Ishikawa (cell line): ENCODE data around the gene NTNG1.

Source experiments
- CEBPB ChIP-seq: IDR thresholded peaks from 2 replicates; pipeline ENCODE4 v1.6.1; 2012
- CREB1 ChIP-seq: IDR thresholded peaks from 2 replicates; pipeline ENCODE4 v1.6.1; 2012; ENCODE audit warnings: low read depth
- EP300 ChIP-seq: IDR thresholded peaks from 2 replicates; pipeline ENCODE4 v1.6.1; 2012; ENCODE audit warnings: borderline replicate concordance
- FOXM1 ChIP-seq: IDR thresholded peaks from 2 replicates; pipeline ENCODE4 v1.6.1; 2012; ENCODE audit warnings: low read depth, borderline replicate concordance
- RAD21 ChIP-seq: IDR thresholded peaks from 2 replicates; pipeline ENCODE4 v1.6.1; 2012; ENCODE audit warnings: low read depth
- TAF1 ChIP-seq: IDR thresholded peaks from 2 replicates; pipeline ENCODE4 v1.6.1; 2012; ENCODE audit warnings: low read depth, mild to moderate bottlenecking
- TCF12 ChIP-seq: IDR thresholded peaks from 2 replicates; pipeline ENCODE4 v1.6.1; 2012; ENCODE audit warnings: low read depth
- TEAD4 ChIP-seq: IDR thresholded peaks from 2 replicates; pipeline ENCODE4 v1.6.1; 2012
- YY1 ChIP-seq: IDR thresholded peaks from 2 replicates; pipeline ENCODE4 v1.6.1; 2012; ENCODE audit warnings: low read depth
- ZBTB7A ChIP-seq: IDR thresholded peaks from 2 replicates; pipeline ENCODE4 v1.6.1; 2012; ENCODE audit warnings: low read depth
- TF ChIP-seq, protein P1 (sequence below): IDR thresholded peaks from 2 replicates; pipeline ENCODE4 v1.6.1; 2012; ENCODE audit warnings: low read depth, mild to moderate bottlenecking
- TF ChIP-seq, protein P2 (sequence below): IDR thresholded peaks from 2 replicates; pipeline ENCODE4 v1.6.1; 2012

DNA sequence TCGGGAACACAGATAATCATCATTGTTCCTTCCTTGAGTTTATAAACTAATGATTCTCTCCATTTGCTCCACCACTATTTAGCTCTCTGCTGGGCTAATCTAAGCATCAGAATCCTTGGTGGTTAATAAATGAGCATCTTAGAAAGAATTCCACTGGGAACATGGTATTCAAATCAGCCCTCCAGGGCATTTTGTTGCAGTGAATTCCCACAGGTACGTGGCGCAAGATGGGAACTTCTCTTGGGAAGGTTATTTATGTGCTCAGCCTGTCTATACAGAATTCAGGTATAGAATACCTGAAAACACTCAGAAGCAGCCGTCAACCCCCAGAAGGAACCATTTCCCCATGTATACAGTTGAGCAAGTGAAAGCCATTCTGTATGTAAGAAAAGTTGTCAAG is 131.5 kb downstream of the NTNG1 start:
- no peak for TF ChIP-seq TCF12
- no peak for TF ChIP-seq EP300
- TF ChIP-seq, protein P1, sequence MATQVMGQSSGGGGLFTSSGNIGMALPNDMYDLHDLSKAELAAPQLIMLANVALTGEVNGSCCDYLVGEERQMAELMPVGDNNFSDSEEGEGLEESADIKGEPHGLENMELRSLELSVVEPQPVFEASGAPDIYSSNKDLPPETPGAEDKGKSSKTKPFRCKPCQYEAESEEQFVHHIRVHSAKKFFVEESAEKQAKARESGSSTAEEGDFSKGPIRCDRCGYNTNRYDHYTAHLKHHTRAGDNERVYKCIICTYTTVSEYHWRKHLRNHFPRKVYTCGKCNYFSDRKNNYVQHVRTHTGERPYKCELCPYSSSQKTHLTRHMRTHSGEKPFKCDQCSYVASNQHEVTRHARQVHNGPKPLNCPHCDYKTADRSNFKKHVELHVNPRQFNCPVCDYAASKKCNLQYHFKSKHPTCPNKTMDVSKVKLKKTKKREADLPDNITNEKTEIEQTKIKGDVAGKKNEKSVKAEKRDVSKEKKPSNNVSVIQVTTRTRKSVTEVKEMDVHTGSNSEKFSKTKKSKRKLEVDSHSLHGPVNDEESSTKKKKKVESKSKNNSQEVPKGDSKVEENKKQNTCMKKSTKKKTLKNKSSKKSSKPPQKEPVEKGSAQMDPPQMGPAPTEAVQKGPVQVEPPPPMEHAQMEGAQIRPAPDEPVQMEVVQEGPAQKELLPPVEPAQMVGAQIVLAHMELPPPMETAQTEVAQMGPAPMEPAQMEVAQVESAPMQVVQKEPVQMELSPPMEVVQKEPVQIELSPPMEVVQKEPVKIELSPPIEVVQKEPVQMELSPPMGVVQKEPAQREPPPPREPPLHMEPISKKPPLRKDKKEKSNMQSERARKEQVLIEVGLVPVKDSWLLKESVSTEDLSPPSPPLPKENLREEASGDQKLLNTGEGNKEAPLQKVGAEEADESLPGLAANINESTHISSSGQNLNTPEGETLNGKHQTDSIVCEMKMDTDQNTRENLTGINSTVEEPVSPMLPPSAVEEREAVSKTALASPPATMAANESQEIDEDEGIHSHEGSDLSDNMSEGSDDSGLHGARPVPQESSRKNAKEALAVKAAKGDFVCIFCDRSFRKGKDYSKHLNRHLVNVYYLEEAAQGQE: no peak
- TF ChIP-seq TAF1: no peak
- no peak for TF ChIP-seq TEAD4
- no peak for TF ChIP-seq CREB1
- TF ChIP-seq, protein P2, sequence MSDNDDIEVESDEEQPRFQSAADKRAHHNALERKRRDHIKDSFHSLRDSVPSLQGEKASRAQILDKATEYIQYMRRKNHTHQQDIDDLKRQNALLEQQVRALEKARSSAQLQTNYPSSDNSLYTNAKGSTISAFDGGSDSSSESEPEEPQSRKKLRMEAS: no peak
- TF ChIP-seq FOXM1: no peak
- TF ChIP-seq CEBPB: no peak
- TF ChIP-seq ZBTB7A: no peak
- TF ChIP-seq RAD21: no peak
- TF ChIP-seq YY1: no peak
